ENCODE data around the gene BDH2.

BDH2 gene

GRCh38 chr4:103032574-103032973 lies 67.1 kb downstream of the BDH2 start:
- peak; percentile 64 for TF ChIP-seq CTCF (IDR thresholded peaks at IDR 0.05; ENCODE audit: low read depth, low read length, missing control alignments)
- DNase-seq (ENCODE audit: extremely low read depth, low read depth) = no peak
- H3K4me3 ChIP-seq (replicated peaks; ENCODE audit: low read depth, low read length) = no peak overlapping the region

- no peak for TF ChIP-seq CTCF (IDR thresholded peaks at IDR 0.05; ENCODE audit: low read depth, low read length, missing control alignments)
Observed at GRCh38 chr4:103030791-103031190, 68.8 kb downstream of the BDH2 start.

GRCh38 chr4:103029300-103029699 lies 70.3 kb downstream of the BDH2 start:
- no peak for DNase-seq (ENCODE audit: extremely low read depth, low read depth)
- TF ChIP-seq CTCF (IDR thresholded peaks at IDR 0.05; ENCODE audit: low read depth, low read length, missing control alignments) = no peak
- H3K4me3 ChIP-seq (replicated peaks; ENCODE audit: low read depth, low read length) = no peak overlapping the region

More at GRCh38 chr4:103030791-103031190, 68.8 kb downstream of the BDH2 start:
- no peak for DNase-seq (ENCODE audit: extremely low read depth, low read depth)
- no peak overlapping the region for H3K4me3 ChIP-seq (replicated peaks; ENCODE audit: low read depth, low read length)
